ENCODE results near the gene GRM8.
"Not testable (repeated sequence)": the region's sequence is repeated elsewhere in the genome, so short reads cannot be mapped to it uniquely, and the experiment has no call there.

The GRM8 gene

GRCh38 chr7:127021857-127022256 is 230.9 kb downstream of the GRM8 start:
- DNase-seq: no peak

- DNase-seq: no peak
Measured at GRCh38 chr7:127021019-127021738, 231.6 kb downstream of the GRM8 start.

GRCh38 chr7:127018889-127019288 is 233.9 kb downstream of the GRM8 start:
- DNase-seq: no peak

- DNase-seq: no peak
Measured at GRCh38 chr7:127017196-127017595, 235.5 kb downstream of the GRM8 start.

GRCh38 chr7:127000725-127001124 is 252.0 kb downstream of the GRM8 start:
- DNase-seq: no peak

GRCh38 chr7:126996659-126997058 is 256.1 kb downstream of the GRM8 start:
- no peak for DNase-seq

- DNase-seq: no peak
Measured at GRCh38 chr7:126993626-126994213, 259.0 kb downstream of the GRM8 start.

- DNase-seq: no peak
Measured at GRCh38 chr7:126988022-126988421, 264.7 kb downstream of the GRM8 start.

GRCh38 chr7:126979722-126980121 is 273.0 kb downstream of the GRM8 start:
- no peak for DNase-seq

- DNase-seq: no peak
Measured at GRCh38 chr7:126978865-126979264, 273.9 kb downstream of the GRM8 start.

GRCh38 chr7:126973066-126973465 is 279.7 kb downstream of the GRM8 start:
- DNase-seq: no peak

- no peak for DNase-seq
Measured at GRCh38 chr7:126972571-126972970, 280.2 kb downstream of the GRM8 start.

- DNase-seq: no peak
Measured at GRCh38 chr7:126959649-126960048, 293.1 kb downstream of the GRM8 start.

GRCh38 chr7:126958367-126958766 is 294.4 kb downstream of the GRM8 start:
- no peak for DNase-seq

GRCh38 chr7:126957443-126957842 is 295.3 kb downstream of the GRM8 start:
- no peak for DNase-seq

- no peak for DNase-seq
Measured at GRCh38 chr7:126953461-126953860, 299.3 kb downstream of the GRM8 start.

- DNase-seq: no peak
Measured at GRCh38 chr7:126948664-126949063, 304.1 kb downstream of the GRM8 start.

GRCh38 chr7:126940723-126941307 is 311.9 kb downstream of the GRM8 start:
- no peak for DNase-seq

GRCh38 chr7:126937171-126937570 is 315.6 kb downstream of the GRM8 start:
- DNase-seq: peak; percentile 13

- no peak for DNase-seq
Measured at GRCh38 chr7:126931581-126931980, 321.2 kb downstream of the GRM8 start.

- DNase-seq: no peak
Measured at GRCh38 chr7:126930166-126930565, 322.6 kb downstream of the GRM8 start.

GRCh38 chr7:126924477-126924876 is 328.3 kb downstream of the GRM8 start:
- no peak for DNase-seq

- DNase-seq: not testable (repeated sequence)
Measured at GRCh38 chr7:126911627-126912026, 341.1 kb downstream of the GRM8 start.

GRCh38 chr7:126908564-126908963 is 344.2 kb downstream of the GRM8 start:
- DNase-seq: not testable (repeated sequence)
